HG02840 (cell line): ENCODE data around the gene PAX3.

ENCODE experiments used
- ATAC-seq: cut with Tn5 transposase; IDR thresholded peaks from one replicate; pipeline ENCODE4 v1.9.1; 2021; ENCODE audit warnings: mild to moderate bottlenecking, moderate library complexity, moderate number of reproducible peaks; ENCODE audit not compliant: unreplicated experiment, low FRiP score

PAX3 gene

GRCh38 chr2:222281506-222281905 lies 17.3 kb downstream of the PAX3 start:
- ATAC-seq: no peak

GRCh38 chr2:222280795-222281194 lies 18.0 kb downstream of the PAX3 start:
- ATAC-seq: no peak

- ATAC-seq: no peak
Measured at GRCh38 chr2:222272446-222273015, 26.3 kb downstream of the PAX3 start.

- ATAC-seq: no peak
Measured at GRCh38 chr2:222271854-222272253, 26.9 kb downstream of the PAX3 start.

- ATAC-seq: no peak
Measured at GRCh38 chr2:222270396-222270795, 28.4 kb downstream of the PAX3 start.

GRCh38 chr2:222269132-222269531 lies 29.7 kb downstream of the PAX3 start:
- ATAC-seq: no peak

GRCh38 chr2:222268311-222268990 lies 30.3 kb downstream of the PAX3 start:
- no peak for ATAC-seq

GRCh38 chr2:222264791-222265320 lies 33.9 kb downstream of the PAX3 start:
- ATAC-seq: no peak

- ATAC-seq: no peak
Measured at GRCh38 chr2:222261504-222261903, 37.3 kb downstream of the PAX3 start.

- ATAC-seq: no peak
Measured at GRCh38 chr2:222257645-222258044, 41.2 kb downstream of the PAX3 start.

- ATAC-seq: no peak
Measured at GRCh38 chr2:222256250-222256649, 42.5 kb downstream of the PAX3 start.

GRCh38 chr2:222255090-222255489 lies 43.7 kb downstream of the PAX3 start:
- ATAC-seq: no peak

GRCh38 chr2:222250313-222250712 lies 48.5 kb downstream of the PAX3 start:
- ATAC-seq: no peak

GRCh38 chr2:222249444-222249843 lies 49.4 kb downstream of the PAX3 start:
- ATAC-seq: no peak

GRCh38 chr2:222248818-222249217 lies 50.0 kb downstream of the PAX3 start:
- ATAC-seq: no peak

GRCh38 chr2:222248256-222248655 lies 50.5 kb downstream of the PAX3 start:
- no peak for ATAC-seq

- ATAC-seq: no peak
Measured at GRCh38 chr2:222242532-222242931, 56.3 kb downstream of the PAX3 start.

- no peak for ATAC-seq
Measured at GRCh38 chr2:222241128-222241870, 57.5 kb downstream of the PAX3 start.

GRCh38 chr2:222240676-222241049 lies 58.1 kb downstream of the PAX3 start:
- ATAC-seq: no peak

- ATAC-seq: no peak
Measured at GRCh38 chr2:222239945-222240675, 58.7 kb downstream of the PAX3 start.

- no peak for ATAC-seq
Measured at GRCh38 chr2:222239091-222239490, 59.7 kb downstream of the PAX3 start.
